HG02588 (cell line): ENCODE measurements around the gene PRR7.

ENCODE experiments used
- ATAC-seq: cut with Tn5 transposase; IDR thresholded peaks from one replicate; pipeline ENCODE4 v1.9.1; 2021; ENCODE audit warnings: mild to moderate bottlenecking, moderate library complexity; ENCODE audit not compliant: unreplicated experiment

The PRR7 gene

GRCh38 chr5:177421062-177421798 lies 25.4 kb upstream of the PRR7 start:
- ATAC-seq = no peak

GRCh38 chr5:177423671-177424070 lies 22.9 kb upstream of the PRR7 start:
- no peak for ATAC-seq

- no peak for ATAC-seq
These were observed 21.3 kb upstream of the PRR7 start for GRCh38 chr5:177425196-177425800.

GRCh38 chr5:177425801-177426565 lies 20.6 kb upstream of the PRR7 start:
- ATAC-seq = peak; percentile 72

GRCh38 chr5:177426566-177427210 lies 19.9 kb upstream of the PRR7 start, which contains the start of gene GRK6:
TSS of gene GRK6 (plus strand) at chr5:177426676. CDS start at chr5:177426846, 170 bp downstream.
- peak; percentile 56 for ATAC-seq

GRCh38 chr5:177427211-177427822 lies 19.3 kb upstream of the PRR7 start:
- ATAC-seq = no peak

GRCh38 chr5:177427919-177428573 lies 18.6 kb upstream of the PRR7 start:
- ATAC-seq = no peak

GRCh38 chr5:177428574-177429217 lies 17.9 kb upstream of the PRR7 start:
- no peak for ATAC-seq

GRCh38 chr5:177429248-177430040 lies 17.2 kb upstream of the PRR7 start:
- no peak for ATAC-seq

GRCh38 chr5:177430140-177430951 lies 16.3 kb upstream of the PRR7 start:
- ATAC-seq = no peak

GRCh38 chr5:177430972-177431316 lies 15.7 kb upstream of the PRR7 start:
- ATAC-seq = no peak

- peak; percentile 38 for ATAC-seq
These were observed 15.1 kb upstream of the PRR7 start for GRCh38 chr5:177431317-177432142.

- ATAC-seq = no peak
These were observed 14.3 kb upstream of the PRR7 start for GRCh38 chr5:177432143-177432838.

GRCh38 chr5:177432839-177433657 lies 13.6 kb upstream of the PRR7 start:
- no peak for ATAC-seq

GRCh38 chr5:177433658-177434217 lies 12.9 kb upstream of the PRR7 start:
- no peak for ATAC-seq

GRCh38 chr5:177434437-177434836 lies 12.2 kb upstream of the PRR7 start:
- no peak for ATAC-seq
